Suprapubic skin (tissue), 4 donors: Measurements from ENCODE around the gene TNIK. TPM values are rescaled to one million over a fixed set of nuclear protein-coding genes. Genes with fewer than 3 reads are reported as not detected.

Experiments
- DNase-seq, 2 donors: peaks; one replicate each; pipeline ENCODE4 v3.0.0-alpha.2; 2019; ENCODE audit warnings: low spot score in 2 of 2
- H3K27ac ChIP-seq: fragments of 200-600 bp; sonication (generic); one replicate; pipeline ENCODE4 v1.5.1; 2019
- H3K27me3 ChIP-seq: fragments of 200-600 bp; sonication (generic); one replicate; pipeline ENCODE4 v1.5.1; 2019
- H3K36me3 ChIP-seq: fragments of 200-600 bp; sonication (generic); one replicate; pipeline ENCODE4 v1.5.1; 2019
- H3K4me1 ChIP-seq: fragments of 200-600 bp; sonication (generic); one replicate; pipeline ENCODE4 v1.5.1; 2019
- H3K4me3 ChIP-seq: fragments of 200-600 bp; sonication (generic); one replicate; pipeline ENCODE4 v1.5.1; 2019; ENCODE audit warnings: mild to moderate bottlenecking
- H3K9me3 ChIP-seq: fragments of 200-600 bp; sonication (generic); one replicate; pipeline ENCODE4 v1.5.1; 2019
- CTCF ChIP-seq, 2 donors: fragments of 200-600 bp in 1 of 2; fragments of 450-650 bp in 1 of 2; sonication (generic) in 1 of 2; IDR thresholded peaks; one replicate each; pipeline ENCODE4 v1.5.1; 2016 to 2019; ENCODE audit warnings: antibody characterized with exemption in 2 of 2, mild to moderate bottlenecking in 1 of 2, moderate library complexity in 1 of 2
- EP300 ChIP-seq: sonication (generic); formaldehyde crosslinking; IDR thresholded peaks from one replicate; pipeline ENCODE4 v1.6.1; 2017; ENCODE audit warnings: antibody characterized with exemption
- POLR2A ChIP-seq, 2 donors: fragments of 450-650 bp; IDR thresholded peaks; one replicate each; pipeline ENCODE4 v1.6.1; 2017; ENCODE audit warnings: antibody characterized with exemption in 2 of 2, mild to moderate bottlenecking in 2 of 2, moderate library complexity in 2 of 2
- POLR2AphosphoS5 ChIP-seq, 3 donors: sonication (generic); formaldehyde crosslinking; IDR thresholded peaks; one replicate each; pipeline ENCODE4 v1.6.1; 2017; ENCODE audit warnings: antibody characterized with exemption in 3 of 3
- WGBS: methylation state at CpG from one replicate; pipeline ENCODE4 v1.1.5; 2018; 5-methylcytosine and 5-hydroxymethylcytosine counted together
- total RNA-seq, 4 donors: library from RNA; depleted of rRNA; stranded (reverse); fragments of >200 nt; gene quantifications; one replicate each; pipeline ENCODE4 v1.1.0, GENCODE V29; 2016

Gene TNIK
- total RNA-seq, 4 donors from 2014 or later, result 2.0 to 4.3 (median 3.1) TPM

- H3K9me3 ChIP-seq, result no peaks in the 10 kb centered on the region
- H3K36me3 ChIP-seq, result no peaks in the 10 kb centered on the region
- no peak for DNase-seq
- TF ChIP-seq CTCF (IDR thresholded peaks at IDR 0.05), result no peak
- no peak for TF ChIP-seq POLR2A (IDR thresholded peaks at IDR 0.05)
- TF ChIP-seq POLR2AphosphoS5 (IDR thresholded peaks at IDR 0.05), result no peak
- no peak for TF ChIP-seq EP300
- H3K27me3 ChIP-seq, result no peaks in the 10 kb centered on the region
- H3K4me1 ChIP-seq, result peaks cover 2% of the 10 kb centered on the region
- no peak overlapping the region for H3K27ac ChIP-seq
- no peak overlapping the region for H3K4me3 ChIP-seq
- 67% methylated on average over 3 of the region's 3 CpGs for WGBS
Observed at GRCh38 chr3:171276923-171277322, 183.3 kb downstream of the TNIK start.

- no peak for TF ChIP-seq POLR2AphosphoS5 (IDR thresholded peaks at IDR 0.05)
- no peak for TF ChIP-seq CTCF (IDR thresholded peaks at IDR 0.05)
- no peak for TF ChIP-seq EP300
- TF ChIP-seq POLR2A (IDR thresholded peaks at IDR 0.05), result no peak
- no peaks in the 10 kb centered on the region for H3K9me3 ChIP-seq
- no peak overlapping the region for H3K4me3 ChIP-seq
- 94% methylated on average over 1 of the region's 1 CpG for WGBS
- no peaks in the 10 kb centered on the region for H3K4me1 ChIP-seq
- H3K27ac ChIP-seq, result no peak overlapping the region
- DNase-seq, result no peak
- H3K27me3 ChIP-seq, result no peaks in the 10 kb centered on the region
- no peaks in the 10 kb centered on the region for H3K36me3 ChIP-seq
Observed at GRCh38 chr3:171274222-171274621, 186.0 kb downstream of the TNIK start.

GRCh38 chr3:171270541-171270940, 189.7 kb downstream of the TNIK start:
- H3K9me3 ChIP-seq, result no peaks in the 10 kb centered on the region
- H3K36me3 ChIP-seq, result no peaks in the 10 kb centered on the region
- peaks cover 22% of the 10 kb centered on the region for H3K4me1 ChIP-seq
- no peak overlapping the region for H3K27ac ChIP-seq
- H3K27me3 ChIP-seq, result no peaks in the 10 kb centered on the region
- no peak overlapping the region for H3K4me3 ChIP-seq
- DNase-seq, result no peak
- TF ChIP-seq EP300 (no peak), POLR2A (IDR thresholded peaks at IDR 0.05) (no peak)
- 95% methylated on average over 2 of the region's 2 CpGs for WGBS

- Histone ChIP-seq H3K4me3 (no peak overlapping the region), H3K27me3 (no peaks in the 10 kb centered on the region), H3K4me1 (peaks cover 22% of the 10 kb centered on the region), H3K27ac (no peak overlapping the region), H3K36me3 (no peaks in the 10 kb centered on the region), H3K9me3 (no peaks in the 10 kb centered on the region)
- no peak for DNase-seq
- TF ChIP-seq POLR2AphosphoS5 (IDR thresholded peaks at IDR 0.05) (no peak), POLR2A (IDR thresholded peaks at IDR 0.05) (no peak), EP300 (no peak), CTCF (IDR thresholded peaks at IDR 0.05) (no peak)
Observed at GRCh38 chr3:171269542-171269941, 190.7 kb downstream of the TNIK start.

GRCh38 chr3:171268677-171269076, 191.5 kb downstream of the TNIK start:
- no peak overlapping the region for H3K27ac ChIP-seq
- H3K9me3 ChIP-seq, result no peaks in the 10 kb centered on the region

More at GRCh38 chr3:171268677-171269076, 191.5 kb downstream of the TNIK start:
- no peak for DNase-seq
- Histone ChIP-seq H3K36me3 (no peaks in the 10 kb centered on the region), H3K4me1 (peaks cover 22% of the 10 kb centered on the region), H3K27me3 (no peaks in the 10 kb centered on the region), H3K4me3 (no peak overlapping the region)
- TF ChIP-seq EP300 (no peak), CTCF (IDR thresholded peaks at IDR 0.05) (no peak), POLR2A (IDR thresholded peaks at IDR 0.05) (no peak), POLR2AphosphoS5 (IDR thresholded peaks at IDR 0.05) (no peak)
- 16% methylated on average over 1 of the region's 1 CpG for WGBS
